Ishikawa (cell line): Measurements from ENCODE around the gene APOBEC3H.

ENCODE experiments used
- CREB1 ChIP-seq: IDR thresholded peaks from 2 replicates; pipeline ENCODE4 v1.6.1; 2012; ENCODE audit warnings: low read depth
- EP300 ChIP-seq: IDR thresholded peaks from 2 replicates; pipeline ENCODE4 v1.6.1; 2012; ENCODE audit warnings: borderline replicate concordance
- FOXM1 ChIP-seq: IDR thresholded peaks from 2 replicates; pipeline ENCODE4 v1.6.1; 2012; ENCODE audit warnings: low read depth, borderline replicate concordance
- RAD21 ChIP-seq: IDR thresholded peaks from 2 replicates; pipeline ENCODE4 v1.6.1; 2012; ENCODE audit warnings: low read depth
- TAF1 ChIP-seq: IDR thresholded peaks from 2 replicates; pipeline ENCODE4 v1.6.1; 2012; ENCODE audit warnings: low read depth, mild to moderate bottlenecking
- TEAD4 ChIP-seq: IDR thresholded peaks from 2 replicates; pipeline ENCODE4 v1.6.1; 2012
- YY1 ChIP-seq: IDR thresholded peaks from 2 replicates; pipeline ENCODE4 v1.6.1; 2012; ENCODE audit warnings: low read depth
- TF ChIP-seq, protein P1 (sequence below): IDR thresholded peaks from 2 replicates; pipeline ENCODE4 v1.6.1; 2012
- TF ChIP-seq, protein P2 (sequence below): IDR thresholded peaks from 2 replicates; pipeline ENCODE4 v1.6.1; 2012; ENCODE audit warnings: low read depth, mild to moderate bottlenecking
- TF ChIP-seq, protein P3 (sequence below): IDR thresholded peaks from 2 replicates; pipeline ENCODE4 v1.6.1; 2012

GRCh38 chr22:39134366-39135091 lies 37.5 kb downstream of the APOBEC3H start:
- TF ChIP-seq, protein P1, sequence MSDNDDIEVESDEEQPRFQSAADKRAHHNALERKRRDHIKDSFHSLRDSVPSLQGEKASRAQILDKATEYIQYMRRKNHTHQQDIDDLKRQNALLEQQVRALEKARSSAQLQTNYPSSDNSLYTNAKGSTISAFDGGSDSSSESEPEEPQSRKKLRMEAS = no peak
- TF ChIP-seq FOXM1 (no peak), RAD21 (no peak), TEAD4 (no peak), EP300 (no peak), CREB1 (no peak), YY1 (no peak), TAF1 (no peak)
- TF ChIP-seq, protein P2, sequence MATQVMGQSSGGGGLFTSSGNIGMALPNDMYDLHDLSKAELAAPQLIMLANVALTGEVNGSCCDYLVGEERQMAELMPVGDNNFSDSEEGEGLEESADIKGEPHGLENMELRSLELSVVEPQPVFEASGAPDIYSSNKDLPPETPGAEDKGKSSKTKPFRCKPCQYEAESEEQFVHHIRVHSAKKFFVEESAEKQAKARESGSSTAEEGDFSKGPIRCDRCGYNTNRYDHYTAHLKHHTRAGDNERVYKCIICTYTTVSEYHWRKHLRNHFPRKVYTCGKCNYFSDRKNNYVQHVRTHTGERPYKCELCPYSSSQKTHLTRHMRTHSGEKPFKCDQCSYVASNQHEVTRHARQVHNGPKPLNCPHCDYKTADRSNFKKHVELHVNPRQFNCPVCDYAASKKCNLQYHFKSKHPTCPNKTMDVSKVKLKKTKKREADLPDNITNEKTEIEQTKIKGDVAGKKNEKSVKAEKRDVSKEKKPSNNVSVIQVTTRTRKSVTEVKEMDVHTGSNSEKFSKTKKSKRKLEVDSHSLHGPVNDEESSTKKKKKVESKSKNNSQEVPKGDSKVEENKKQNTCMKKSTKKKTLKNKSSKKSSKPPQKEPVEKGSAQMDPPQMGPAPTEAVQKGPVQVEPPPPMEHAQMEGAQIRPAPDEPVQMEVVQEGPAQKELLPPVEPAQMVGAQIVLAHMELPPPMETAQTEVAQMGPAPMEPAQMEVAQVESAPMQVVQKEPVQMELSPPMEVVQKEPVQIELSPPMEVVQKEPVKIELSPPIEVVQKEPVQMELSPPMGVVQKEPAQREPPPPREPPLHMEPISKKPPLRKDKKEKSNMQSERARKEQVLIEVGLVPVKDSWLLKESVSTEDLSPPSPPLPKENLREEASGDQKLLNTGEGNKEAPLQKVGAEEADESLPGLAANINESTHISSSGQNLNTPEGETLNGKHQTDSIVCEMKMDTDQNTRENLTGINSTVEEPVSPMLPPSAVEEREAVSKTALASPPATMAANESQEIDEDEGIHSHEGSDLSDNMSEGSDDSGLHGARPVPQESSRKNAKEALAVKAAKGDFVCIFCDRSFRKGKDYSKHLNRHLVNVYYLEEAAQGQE = no peak
- TF ChIP-seq, protein P3, sequence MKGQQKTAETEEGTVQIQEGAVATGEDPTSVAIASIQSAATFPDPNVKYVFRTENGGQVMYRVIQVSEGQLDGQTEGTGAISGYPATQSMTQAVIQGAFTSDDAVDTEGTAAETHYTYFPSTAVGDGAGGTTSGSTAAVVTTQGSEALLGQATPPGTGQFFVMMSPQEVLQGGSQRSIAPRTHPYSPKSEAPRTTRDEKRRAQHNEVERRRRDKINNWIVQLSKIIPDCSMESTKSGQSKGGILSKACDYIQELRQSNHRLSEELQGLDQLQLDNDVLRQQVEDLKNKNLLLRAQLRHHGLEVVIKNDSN = no peak
